Renal pelvis (tissue), 4 donors: ENCODE data around the gene PHLDA3. TPM values are rescaled to one million over a fixed set of nuclear protein-coding genes. Genes with fewer than 3 reads are reported as not detected.

ENCODE experiments used
- DNase-seq: peaks from one replicate; pipeline ENCODE4 v3.0.0-alpha.2; 2013
- polyA plus RNA-seq, 3 donors: library from polyadenylated mRNA; unstranded; fragments of 120-200 nt; gene quantifications; one replicate each; pipeline ENCODE4 v1.2.1, GENCODE V29; 2013; ENCODE audit not compliant: insufficient read length in 3 of 3

PHLDA3 gene
- polyA plus RNA-seq, 3 donors, result 11.4 to 15.7 (median 12.7) TPM

GRCh38 chr1:201468501-201468843 lies 516 bp downstream of the PHLDA3 start:
- DNase-seq, result no peak

GRCh38 chr1:201466492-201466891 lies 2.5 kb downstream of the PHLDA3 start:
- DNase-seq, result no peak

GRCh38 chr1:201465698-201466290 lies 3.2 kb downstream of the PHLDA3 start:
- no peak for DNase-seq

GRCh38 chr1:201463071-201463552 lies 5.9 kb downstream of the PHLDA3 start:
- no peak for DNase-seq

GRCh38 chr1:201461645-201462441 lies 7.1 kb downstream of the PHLDA3 start:
- no peak for DNase-seq

GRCh38 chr1:201460814-201461644 lies 8.0 kb downstream of the PHLDA3 start:
- no peak for DNase-seq

- DNase-seq, result no peak
Observed at GRCh38 chr1:201459775-201460174, 9.2 kb downstream of the PHLDA3 start.

GRCh38 chr1:201459052-201459451 lies 9.9 kb downstream of the PHLDA3 start:
- no peak for DNase-seq

GRCh38 chr1:201457508-201457960 lies 11.5 kb downstream of the PHLDA3 start:
- no peak for DNase-seq

GRCh38 chr1:201456499-201457309 lies 12.3 kb downstream of the PHLDA3 start:
- no peak for DNase-seq

GRCh38 chr1:201455098-201455497 lies 13.9 kb downstream of the PHLDA3 start:
- DNase-seq, result no peak

- no peak for DNase-seq
Observed at GRCh38 chr1:201454608-201455007, 14.4 kb downstream of the PHLDA3 start.

- DNase-seq, result no peak
Observed at GRCh38 chr1:201452866-201453265, 16.1 kb downstream of the PHLDA3 start.

GRCh38 chr1:201450721-201451291 lies 18.2 kb downstream of the PHLDA3 start:
- DNase-seq, result peak; percentile 87

- DNase-seq, result no peak
Observed at GRCh38 chr1:201448990-201449389, 20.0 kb downstream of the PHLDA3 start.

- DNase-seq, result no peak
Observed at GRCh38 chr1:201447903-201448871, 20.8 kb downstream of the PHLDA3 start.

- DNase-seq, result no peak
Observed at GRCh38 chr1:201445310-201445709, 23.7 kb downstream of the PHLDA3 start.

- no peak for DNase-seq
Observed at GRCh38 chr1:201444792-201445191, 24.2 kb downstream of the PHLDA3 start.

- DNase-seq, result no peak
Observed at GRCh38 chr1:201443747-201444146, 25.2 kb downstream of the PHLDA3 start.

GRCh38 chr1:201436969-201437368 lies 32.0 kb downstream of the PHLDA3 start:
- DNase-seq, result no peak
